Heart left ventricle (tissue), 16 donors: ENCODE measurements around the gene GHITM. TPM values are rescaled to one million over a fixed set of nuclear protein-coding genes. Genes with fewer than 3 reads are reported as not detected.
A peak's percentile ranks its signal among the peaks of the same experiment; 100 is the strongest.

Experiments used
- ATAC-seq, 4 donors: fragments of 200-7000 bp; cut with Tn5 transposase; one replicate each; pipeline ENCODE4 v1.9.1; 2020 to 2022; ENCODE audit warnings: moderate library complexity in 4 of 4, mild to moderate bottlenecking in 3 of 4, moderate number of reproducible peaks in 1 of 4
- DNase-seq, 5 donors: peaks; one replicate each; pipeline ENCODE4 v3.0.0-alpha.2; 2020
- H3K27ac ChIP-seq, 12 donors: fragments of 200-600 bp; sonication (generic) in 4 of 12; one replicate each; pipeline versions ENCODE4 v1.5.0 to v1.8.0; 2016 to 2022; ENCODE audit warnings: mild to moderate bottlenecking in 2 of 12
- H3K27me3 ChIP-seq, 9 donors: fragments of 200-600 bp; sonication (generic) in 2 of 9; one replicate each; pipeline versions ENCODE4 v1.5.1 to v1.8.0; 2016 to 2022; ENCODE audit warnings: mild to moderate bottlenecking in 3 of 9
- H3K36me3 ChIP-seq, 9 donors: fragments of 200-600 bp; sonication (generic) in 2 of 9; one replicate each; pipeline versions ENCODE4 v1.5.0 to v1.8.0; 2018 to 2022; ENCODE audit warnings: mild to moderate bottlenecking in 2 of 9
- H3K4me1 ChIP-seq, 12 donors: fragments of 200-600 bp; sonication (generic) in 4 of 12; one replicate each; pipeline versions ENCODE4 v1.5.0 to v1.8.0; 2016 to 2022; ENCODE audit warnings: mild to moderate bottlenecking in 3 of 12
- H3K4me3 ChIP-seq, 12 donors: fragments of 200-600 bp; sonication (generic) in 4 of 12; one replicate each; pipeline versions ENCODE4 v1.5.0 to v1.8.0; 2017 to 2022; ENCODE audit warnings: mild to moderate bottlenecking in 9 of 12, moderate library complexity in 4 of 12
- H3K9me3 ChIP-seq, 12 donors: fragments of 200-600 bp; sonication (generic) in 4 of 12; one replicate each; pipeline versions ENCODE4 v1.5.0 to v1.8.0; 2016 to 2022; ENCODE audit warnings: mild to moderate bottlenecking in 1 of 12
- CTCF ChIP-seq, 12 donors: fragments of 200-600 bp; sonication (generic) in 4 of 12; IDR thresholded peaks; one replicate each; pipeline versions ENCODE4 v1.5.0 to v1.8.0; 2018 to 2022; ENCODE audit warnings: antibody characterized with exemption in 12 of 12, mild to moderate bottlenecking in 5 of 12
- POLR2A ChIP-seq, 2 donors: fragments of 450-650 bp; IDR thresholded peaks; one replicate each; pipeline ENCODE4 v1.6.1; 2017; ENCODE audit warnings: antibody characterized with exemption in 2 of 2, mild to moderate bottlenecking in 2 of 2, moderate library complexity in 2 of 2
- WGBS, 4 donors: extraction: QIAGEN DNeasy Blood & Tissue Kit in 2 of 4; methylation state at CpG; one replicate each; pipeline versions ENCODE4 v1.1.5 to v1.1.7; 2013 to 2018; 5-methylcytosine and 5-hydroxymethylcytosine counted together
- intact Hi-C, 10 donors: fragments of 100-400 bp; cut with DNase I; formaldehyde crosslinking; loops; one replicate each; pipeline versions ENCODE4 v1.11.1 to v1.14.2; 2022
- polyA plus RNA-seq, 2 donors: library from polyadenylated mRNA; stranded (reverse); fragments of 200-250 nt; gene quantifications; one replicate each; pipeline ENCODE4 v1.2.3, GENCODE V29; 2013
- total RNA-seq, 9 donors: library from RNA; depleted of rRNA in 2 of 9; stranded (reverse); fragments of >200 nt in 2 of 9; fragmentation: NEBNext Ultra II Directional in 3 of 9; extraction: Animal tissue kit (Norgen Biotek cat#: 25700) in 3 of 9; gene quantifications; one replicate each; pipeline versions ENCODE4 v1.1.0 to v1.2.4, GENCODE V29; 2016 to 2023
- donor health status: ischemic (EF 13 %, LVEDD 7.1; RV severe dilation, severe dysfunction).
- donor health status: healthy with polysubstance abuse.
- donor health status: DM: no; HTN: yes; CAD: no.
- donor health status: DM: no; HTN: no; CAD: no.
- donor health status: ischemic (EF 25% LVEDD 6.9; RV normal size, moderate dysfunction).
- donor health status: ischemic (EF 25% LVEDD 5.7; RV mildly dilated, moderate dysfunction).
- donor health status: healthy.
- donor health status: DM: yes; HTN: yes; CAD: no.
- donor health status: ischemic (EF 35%, LVEDD 5.7; RV mildly dilated, moderate dysfunction).
- donor health status: nonischemic (EF 11% LVEDD 7.7; RV severe dilation, severe dysfunction).
- donor health status: DM: yes; HTN: yes; CAD: no.
- donor health status: PGD.
- donor health status: ischemic (EF 29% LVEDD 5.4; RV normal size, mild dysfunction).
- donor health status: nonischemic (EF 23%, LVEDD 6.1; RV moderate dilation, normal function).

GHITM gene
- total and polyA plus RNA-seq, 11 donors, result 274 to 603 (median 393) TPM

GRCh38 chr10:84137811-84138210 lies 1.5 kb upstream of the GHITM start:
- Histone ChIP-seq H3K4me3 (no peak overlapping the region), H3K4me1 (peaks cover 8 to 27% (median 18%) of the 10 kb centered on the region in 12 donors), H3K27me3 (no peaks in the 10 kb centered on the region), H3K9me3 (no peaks in the 10 kb centered on the region), H3K36me3 (peaks cover 0 to 17% (median 15%) of the 10 kb centered on the region in 9 donors), H3K27ac (no peak overlapping the region)
- DNase-seq, result no peak
- intact Hi-C loops, result no loop called here
- 88 to 93% (median 91%) methylated on average over 2 of the region's 2 CpGs for WGBS, 4 donors
- ATAC-seq, result no peak
- TF ChIP-seq POLR2A (IDR thresholded peaks at IDR 0.05) (no peak), CTCF (IDR thresholded peaks at IDR 0.05) (no peak)

- Histone ChIP-seq H3K9me3 (no peaks in the 10 kb centered on the region), H3K4me3 (peak overlapping the region in 11 of 12 donors; percentile 29 to 100 (median 95)), H3K4me1 (peaks cover 8 to 27% (median 18%) of the 10 kb centered on the region in 12 donors), H3K36me3 (peaks cover 0 to 25% (median 23%) of the 10 kb centered on the region in 9 donors), H3K27me3 (no peaks in the 10 kb centered on the region), H3K27ac (peak overlapping the region; percentile 12 to 99 (median 96))
- no peak for ATAC-seq
- TF ChIP-seq CTCF (IDR thresholded peaks at IDR 0.05), result no peak
- TF ChIP-seq POLR2A (IDR thresholded peaks at IDR 0.05), result no peak
- WGBS, 4 donors, result 78 to 84% (median 81%) methylated on average over 20 of the region's 20 CpGs
- DNase-seq, result peak in 4 of 5 donors; percentile 10 to 59 (median 27)
- intact Hi-C loops, result no loop called here
Observed at GRCh38 chr10:84138478-84139125, 707 bp upstream of the GHITM start.

- H3K9me3 ChIP-seq, result no peaks in the 10 kb centered on the region
- intact Hi-C loops, result no loop called here
- peak overlapping the region; percentile 91 to 99 (median 96) for H3K27ac ChIP-seq
- ATAC-seq, result peak in 3 of 4 donors; percentile 4 to 29 (median 24)
- peaks cover 0 to 39% (median 37%) of the 10 kb centered on the region in 9 donors for H3K36me3 ChIP-seq
- DNase-seq, result peak in 1 of 5 donors; percentile 21
- peaks cover 8 to 27% (median 18%) of the 10 kb centered on the region in 12 donors for H3K4me1 ChIP-seq
- TF ChIP-seq POLR2A (IDR thresholded peaks at IDR 0.05) (no peak), CTCF (IDR thresholded peaks at IDR 0.05) (no peak)
- peak overlapping the region; percentile 72 to 100 (median 92) for H3K4me3 ChIP-seq
- no peaks in the 10 kb centered on the region for H3K27me3 ChIP-seq
- 1 to 9% (median 7%) methylated on average over 10 to 12 of the region's 12 CpGs for WGBS, 4 donors
Observed at GRCh38 chr10:84140036-84140379, 699 bp downstream of the GHITM start.

GRCh38 chr10:84147347-84147746 lies 8.0 kb downstream of the GHITM start:
- peaks cover 0 to 4% (median 0%) of the 10 kb centered on the region in 12 donors for H3K4me1 ChIP-seq
- H3K27ac ChIP-seq, result no peak overlapping the region
- H3K27me3 ChIP-seq, result no peaks in the 10 kb centered on the region
- ATAC-seq, result no peak
- H3K36me3 ChIP-seq, result peaks cover 0 to 100% (median 97%) of the 10 kb centered on the region in 9 donors
- H3K4me3 ChIP-seq, result no peak overlapping the region
- no peak for TF ChIP-seq CTCF (IDR thresholded peaks at IDR 0.05)
- no peak for TF ChIP-seq POLR2A (IDR thresholded peaks at IDR 0.05)
- DNase-seq, result no peak
- intact Hi-C loops, result loop anchor here in 4 of 10 donors (2.0 to 5.0 kb wide), 2 partner anchors 59 to 60 kb away; no protein-coding TSS in a partner anchor
- H3K9me3 ChIP-seq, result no peaks in the 10 kb centered on the region
